HG02973 (cell line): Measurements from ENCODE around the gene CX3CR1.
"Not testable (repeated sequence)": the region's sequence is repeated elsewhere in the genome, so short reads cannot be mapped to it uniquely, and the experiment has no call there.

ENCODE experiments used
- ATAC-seq: cut with Tn5 transposase; IDR thresholded peaks from one replicate; pipeline ENCODE4 v1.9.1; 2021; ENCODE audit warnings: moderate library complexity; ENCODE audit not compliant: unreplicated experiment

CX3CR1 gene

GRCh38 chr3:39279745-39280517 lies at the start of gene CX3CR1:
Gene CX3CR1, minus strand, starts transcription at chr3:39280036. Its CDS starts 13,527 bp downstream, at chr3:39266509.
- ATAC-seq, result no peak

- no peak for ATAC-seq
These were observed 49.7 kb upstream of the CX3CR1 start, which contains the start of gene CCR8 for GRCh38 chr3:39329493-39329892. Gene CCR8, plus strand, starts transcription at chr3:39329709. Its CDS starts 2,623 bp downstream, at chr3:39332332.

GRCh38 chr3:39327746-39328349 lies 48.0 kb upstream of the CX3CR1 start:
- peak; percentile 87 for ATAC-seq

GRCh38 chr3:39327053-39327745 lies 47.4 kb upstream of the CX3CR1 start:
- ATAC-seq, result no peak

- ATAC-seq, result no peak
These were observed 45.4 kb upstream of the CX3CR1 start for GRCh38 chr3:39325236-39325635.

GRCh38 chr3:39323494-39323893 lies 43.7 kb upstream of the CX3CR1 start:
- no peak for ATAC-seq

- no peak for ATAC-seq
These were observed 43.1 kb upstream of the CX3CR1 start for GRCh38 chr3:39322936-39323335.

GRCh38 chr3:39322209-39322715 lies 42.4 kb upstream of the CX3CR1 start:
- not testable (repeated sequence) for ATAC-seq

- ATAC-seq, result not testable (repeated sequence)
These were observed 41.7 kb upstream of the CX3CR1 start for GRCh38 chr3:39321574-39321983.

GRCh38 chr3:39319249-39319648 lies 39.4 kb upstream of the CX3CR1 start:
- ATAC-seq, result no peak

- ATAC-seq, result no peak
These were observed 38.5 kb upstream of the CX3CR1 start for GRCh38 chr3:39318301-39318700.

- ATAC-seq, result no peak
These were observed 37.8 kb upstream of the CX3CR1 start for GRCh38 chr3:39317571-39318169.

GRCh38 chr3:39315420-39315819 lies 35.6 kb upstream of the CX3CR1 start:
- no peak for ATAC-seq

GRCh38 chr3:39313289-39313688 lies 33.5 kb upstream of the CX3CR1 start:
- no peak for ATAC-seq

GRCh38 chr3:39302178-39302577 lies 22.3 kb upstream of the CX3CR1 start:
- ATAC-seq, result no peak

- no peak for ATAC-seq
These were observed 19.4 kb upstream of the CX3CR1 start for GRCh38 chr3:39299279-39299678.

- ATAC-seq, result no peak
These were observed 16.6 kb upstream of the CX3CR1 start for GRCh38 chr3:39296197-39297077.

- peak; percentile 85 for ATAC-seq
These were observed 15.4 kb upstream of the CX3CR1 start for GRCh38 chr3:39295184-39295775.

GRCh38 chr3:39294446-39295183 lies 14.8 kb upstream of the CX3CR1 start:
- ATAC-seq, result no peak
